GM20000 (cell line): ENCODE measurements around the gene FASTKD2.

Source experiments
- DNase-seq: peaks from one replicate; pipeline ENCODE4 v3.0.0; 2012; ENCODE audit warnings: low spot score
- CTCF ChIP-seq: IDR thresholded peaks from 2 replicates; pipeline ENCODE4 v1.5.1; 2012; ENCODE audit warnings: mild to moderate bottlenecking, control low read depth; ENCODE audit errors: extremely low read depth, missing control alignments

FASTKD2 gene

GRCh38 chr2:206824087-206824618, 58.7 kb downstream of the FASTKD2 start:
- no peak for TF ChIP-seq CTCF
- DNase-seq: no peak

- TF ChIP-seq CTCF: no peak
- no peak for DNase-seq
Measured at GRCh38 chr2:206824993-206825392, 59.6 kb downstream of the FASTKD2 start.

- TF ChIP-seq CTCF: no peak
Measured at GRCh38 chr2:206831442-206831995, 66.1 kb downstream of the FASTKD2 start.

GRCh38 chr2:206832873-206833272, 67.5 kb downstream of the FASTKD2 start:
- DNase-seq: no peak
- no peak for TF ChIP-seq CTCF

More at GRCh38 chr2:206831442-206831995, 66.1 kb downstream of the FASTKD2 start:
- DNase-seq: no peak

- DNase-seq: no peak
- no peak for TF ChIP-seq CTCF
Measured at GRCh38 chr2:206833291-206833690, 67.9 kb downstream of the FASTKD2 start.

GRCh38 chr2:206836722-206837121, 71.3 kb downstream of the FASTKD2 start:
- DNase-seq: no peak
- TF ChIP-seq CTCF: no peak

GRCh38 chr2:206837775-206838174, 72.4 kb downstream of the FASTKD2 start:
- no peak for TF ChIP-seq CTCF
- no peak for DNase-seq
